Glutamatergic neuron (in vitro differentiated cells): ENCODE data around the gene MAP3K6. TPM values are rescaled to one million over a fixed set of nuclear protein-coding genes. Genes with fewer than 3 reads are reported as not detected.

Experiments used
- DNase-seq: peaks from one replicate; pipeline ENCODE4 v3.0.0; 2022
- H3K27ac Mint-ChIP-seq: one replicate; pipeline ENCODE4 v1.8.0; 2020; ENCODE audit warnings: mild to moderate bottlenecking, mixed read lengths, inconsistent platforms; ENCODE audit not compliant: unreplicated experiment
- H3K27me3 Mint-ChIP-seq: one replicate; pipeline ENCODE4 v1.8.0; 2020; ENCODE audit warnings: mild to moderate bottlenecking, moderate library complexity, mixed read lengths, inconsistent platforms; ENCODE audit not compliant: unreplicated experiment
- H3K36me3 Mint-ChIP-seq: one replicate; pipeline ENCODE4 v1.8.0; 2020; ENCODE audit warnings: mild to moderate bottlenecking, mixed read lengths, inconsistent platforms; ENCODE audit not compliant: unreplicated experiment
- H3K4me1 Mint-ChIP-seq: one replicate; pipeline ENCODE4 v1.8.0; 2020; ENCODE audit warnings: mild to moderate bottlenecking, low read depth, mixed read lengths, inconsistent platforms; ENCODE audit not compliant: unreplicated experiment
- H3K4me3 Mint-ChIP-seq: one replicate; pipeline ENCODE4 v1.8.0; 2020; ENCODE audit warnings: mild to moderate bottlenecking, mixed read lengths, inconsistent platforms; ENCODE audit not compliant: unreplicated experiment
- H3K9me3 Mint-ChIP-seq: one replicate; pipeline ENCODE4 v1.8.0; 2020; ENCODE audit warnings: mild to moderate bottlenecking, moderate library complexity, mixed read lengths, inconsistent platforms; ENCODE audit not compliant: unreplicated experiment
- total RNA-seq: library from RNA; stranded (reverse); fragmentation: NEBNext Ultra II Directional; extraction: Animal tissue kit (Norgen Biotek cat#: 25700); gene quantifications from one replicate; pipeline ENCODE4 v1.2.1, GENCODE V29; 2021; ENCODE audit not compliant: unreplicated experiment
- TF ChIP-seq, protein P1 (sequence below): fragments of 200-600 bp; sonication (generic); IDR thresholded peaks from one replicate; pipeline ENCODE4 v1.5.0; 2021; ENCODE audit not compliant: partially characterized antibody, unreplicated experiment

The MAP3K6 gene
- total RNA-seq, 1 donor from 2014 or later: 10.0 TPM

DNA sequence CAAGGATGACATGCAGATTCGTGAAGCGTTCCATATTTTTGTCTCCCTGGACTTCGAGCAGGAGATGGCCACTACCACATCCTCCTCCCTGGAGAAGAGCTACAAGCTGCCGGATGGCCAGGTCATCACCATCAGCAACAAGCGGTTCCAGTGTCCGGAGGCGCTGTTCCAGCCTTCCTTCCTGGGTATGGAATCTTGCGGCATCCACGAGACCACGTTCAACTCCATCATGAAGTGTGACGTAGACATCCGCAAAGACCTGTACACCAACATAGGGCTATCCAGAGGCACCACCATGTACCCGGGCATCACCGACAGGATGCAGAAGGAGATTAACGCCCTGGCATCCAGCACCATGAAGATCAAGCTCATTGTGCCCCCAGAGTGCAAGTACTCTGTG, 41.5 kb downstream of the MAP3K6 start:
- H3K4me1 Mint-ChIP-seq: peaks cover 13% of the 10 kb centered on the region
- TF ChIP-seq, protein P1, sequence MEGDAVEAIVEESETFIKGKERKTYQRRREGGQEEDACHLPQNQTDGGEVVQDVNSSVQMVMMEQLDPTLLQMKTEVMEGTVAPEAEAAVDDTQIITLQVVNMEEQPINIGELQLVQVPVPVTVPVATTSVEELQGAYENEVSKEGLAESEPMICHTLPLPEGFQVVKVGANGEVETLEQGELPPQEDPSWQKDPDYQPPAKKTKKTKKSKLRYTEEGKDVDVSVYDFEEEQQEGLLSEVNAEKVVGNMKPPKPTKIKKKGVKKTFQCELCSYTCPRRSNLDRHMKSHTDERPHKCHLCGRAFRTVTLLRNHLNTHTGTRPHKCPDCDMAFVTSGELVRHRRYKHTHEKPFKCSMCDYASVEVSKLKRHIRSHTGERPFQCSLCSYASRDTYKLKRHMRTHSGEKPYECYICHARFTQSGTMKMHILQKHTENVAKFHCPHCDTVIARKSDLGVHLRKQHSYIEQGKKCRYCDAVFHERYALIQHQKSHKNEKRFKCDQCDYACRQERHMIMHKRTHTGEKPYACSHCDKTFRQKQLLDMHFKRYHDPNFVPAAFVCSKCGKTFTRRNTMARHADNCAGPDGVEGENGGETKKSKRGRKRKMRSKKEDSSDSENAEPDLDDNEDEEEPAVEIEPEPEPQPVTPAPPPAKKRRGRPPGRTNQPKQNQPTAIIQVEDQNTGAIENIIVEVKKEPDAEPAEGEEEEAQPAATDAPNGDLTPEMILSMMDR: no peak
- peaks cover 4% of the 10 kb centered on the region for H3K27me3 Mint-ChIP-seq
- H3K27ac Mint-ChIP-seq: no peak overlapping the region
- H3K36me3 Mint-ChIP-seq: no peaks in the 10 kb centered on the region
- peak overlapping the region; percentile 20 for H3K4me3 Mint-ChIP-seq
- DNase-seq: no peak
- no peaks in the 10 kb centered on the region for H3K9me3 Mint-ChIP-seq

DNA sequence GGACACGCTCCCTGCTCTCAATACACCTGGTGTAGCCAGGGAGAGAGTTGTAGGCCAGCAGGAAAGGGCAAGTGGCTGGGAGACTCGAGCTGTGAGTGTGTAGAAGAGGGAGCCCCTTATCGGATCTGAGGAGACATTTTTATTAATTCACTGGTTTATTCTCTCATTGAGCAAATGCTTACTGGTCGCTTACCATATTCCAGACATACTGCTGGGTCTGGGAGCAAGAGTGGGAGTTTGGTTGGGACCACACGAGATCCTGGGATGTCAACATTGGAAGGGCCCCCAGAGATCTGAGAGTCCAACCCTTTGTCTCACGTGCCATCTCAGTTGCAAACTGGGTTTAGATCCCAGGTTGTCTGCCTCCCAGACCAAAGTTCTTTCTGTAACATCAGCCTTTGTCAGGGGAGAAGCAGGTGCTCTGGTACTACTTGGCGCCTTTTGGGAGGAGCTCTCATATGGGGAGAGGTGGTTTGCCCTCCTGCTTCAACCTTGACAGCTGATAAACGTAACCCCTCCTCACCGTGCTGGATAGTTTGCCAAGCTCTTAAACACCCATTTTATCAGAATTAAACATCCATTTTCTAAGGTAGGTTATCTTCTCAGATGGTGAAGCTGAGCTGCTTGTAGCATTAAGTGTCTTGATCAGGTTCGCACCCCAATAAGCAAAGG, 44.1 kb downstream of the MAP3K6 start:
- Mint-ChIP-seq H3K27me3 (peaks cover 4% of the 10 kb centered on the region), H3K4me1 (peaks cover 18% of the 10 kb centered on the region), H3K9me3 (peaks cover 3% of the 10 kb centered on the region), H3K36me3 (no peaks in the 10 kb centered on the region), H3K4me3 (peak overlapping the region; percentile 97), H3K27ac (peak overlapping the region; percentile 96)
- no peak for DNase-seq
- TF ChIP-seq, protein P1: no peak

DNA sequence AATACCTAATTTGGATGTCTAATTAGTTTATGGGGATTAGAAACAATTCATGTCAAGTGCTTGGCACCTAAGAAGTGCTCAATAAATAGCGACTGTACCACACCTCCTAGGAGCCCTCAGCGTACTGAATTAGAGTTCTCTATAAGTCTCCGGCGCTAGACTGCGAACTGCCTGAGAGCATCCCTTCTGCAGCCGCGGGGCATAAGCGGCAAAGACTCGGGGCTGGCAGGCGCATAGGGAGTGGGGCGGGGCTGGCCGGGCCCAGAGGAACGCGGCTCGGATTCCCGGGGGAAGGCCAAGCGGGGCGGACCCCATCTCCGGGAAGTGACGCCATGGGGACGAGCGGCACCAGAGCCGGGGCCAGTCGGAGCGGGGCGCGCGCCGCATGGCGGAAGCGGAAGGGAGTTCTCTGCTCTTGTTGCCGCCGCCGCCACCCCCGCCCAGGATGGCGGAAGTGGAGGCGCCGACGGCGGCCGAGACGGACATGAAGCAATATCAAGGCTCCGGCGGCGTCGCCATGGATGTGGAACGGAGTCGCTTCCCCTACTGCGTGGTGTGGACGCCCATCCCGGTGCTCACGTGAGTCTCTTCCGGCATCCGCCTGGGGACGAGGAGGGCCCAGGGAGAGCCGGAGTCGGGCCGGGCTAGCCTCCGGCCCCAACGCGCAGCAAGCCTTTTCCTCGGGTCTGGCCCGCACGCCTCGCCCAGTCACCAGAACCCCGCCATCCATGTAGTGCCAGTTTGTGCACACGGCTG, 44.8 kb downstream of the MAP3K6 start, which contains the start of gene TMEM222:
TMEM222 (plus strand) TSS at position 351 of the 756 bp plus-strand sequence; CDS start at position 386, 35 bp downstream.
- Mint-ChIP-seq H3K27me3 (peaks cover 4% of the 10 kb centered on the region), H3K27ac (peak within 1 kb of the TSS; percentile 96), H3K4me3 (peak within 1 kb of the TSS; percentile 97), H3K9me3 (peaks cover 3% of the 10 kb centered on the region), H3K4me1 (peaks cover 19% of the 10 kb centered on the region), H3K36me3 (no peaks in the 10 kb centered on the region)
- peak; percentile 99 for DNase-seq
- TF ChIP-seq, protein P1: peak; percentile 39

DNA sequence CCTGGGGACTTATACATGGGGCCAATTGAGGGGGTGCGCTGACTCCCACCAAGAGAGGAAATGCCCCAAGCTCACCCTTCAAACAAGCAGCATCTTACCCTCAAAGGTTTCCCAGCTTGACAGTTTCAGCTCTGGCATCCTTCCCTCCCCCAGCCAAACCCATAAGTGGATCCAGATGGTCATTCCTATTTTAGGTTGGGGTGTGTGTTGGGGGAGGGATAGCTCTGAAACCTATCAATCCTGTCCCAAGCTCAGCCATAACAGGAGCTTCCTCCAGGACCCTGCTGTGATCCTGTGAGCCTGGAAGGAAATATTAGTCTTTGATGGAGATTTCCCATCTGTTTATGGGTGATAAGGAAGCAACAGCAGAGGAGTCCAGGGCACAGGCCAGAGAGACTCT, 48.2 kb downstream of the MAP3K6 start:
- Mint-ChIP-seq H3K9me3 (peaks cover 3% of the 10 kb centered on the region), H3K27ac (peak overlapping the region; percentile 77)

More for the DNA sequence above, 48.2 kb downstream of the MAP3K6 start:
- peaks cover 17% of the 10 kb centered on the region for H3K4me1 Mint-ChIP-seq
- no peaks in the 10 kb centered on the region for H3K36me3 Mint-ChIP-seq
- H3K4me3 Mint-ChIP-seq: peak overlapping the region; percentile 58
- peaks cover 4% of the 10 kb centered on the region for H3K27me3 Mint-ChIP-seq
- TF ChIP-seq, protein P1: no peak
- DNase-seq: no peak
